SKM-1 (cell line): ENCODE results near the gene ARL5C.
"Not testable (repeated sequence)": the region's sequence is repeated elsewhere in the genome, so short reads cannot be mapped to it uniquely, and the experiment has no call there.

Source experiments
- DNase-seq: peaks from one replicate; lab custom pipeline; 2025; ENCODE audit not compliant: unreplicated experiment; lab: John Stamatoyannopoulos, UW

ARL5C gene

DNA sequence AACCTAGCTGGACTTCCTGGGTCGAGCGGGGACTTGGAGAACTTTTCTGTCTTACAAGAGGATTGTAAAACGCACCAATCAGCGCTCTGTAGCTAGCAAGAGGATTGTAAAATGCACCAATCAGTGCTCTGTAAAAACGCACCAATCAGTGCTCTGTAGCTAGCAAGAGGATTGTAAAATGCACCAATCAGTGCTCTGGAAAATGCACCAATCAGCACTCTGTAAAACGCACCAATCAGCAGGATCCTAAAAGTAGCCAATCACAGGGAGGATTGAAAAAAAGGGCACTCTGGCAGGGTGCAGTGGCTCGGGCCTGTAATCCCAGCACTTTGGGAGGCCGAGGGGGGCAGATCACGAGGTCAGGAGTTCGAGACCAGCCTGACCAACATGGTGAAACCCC is 2.5 kb upstream of the ARL5C start:
- DNase-seq: not testable (repeated sequence)

DNA sequence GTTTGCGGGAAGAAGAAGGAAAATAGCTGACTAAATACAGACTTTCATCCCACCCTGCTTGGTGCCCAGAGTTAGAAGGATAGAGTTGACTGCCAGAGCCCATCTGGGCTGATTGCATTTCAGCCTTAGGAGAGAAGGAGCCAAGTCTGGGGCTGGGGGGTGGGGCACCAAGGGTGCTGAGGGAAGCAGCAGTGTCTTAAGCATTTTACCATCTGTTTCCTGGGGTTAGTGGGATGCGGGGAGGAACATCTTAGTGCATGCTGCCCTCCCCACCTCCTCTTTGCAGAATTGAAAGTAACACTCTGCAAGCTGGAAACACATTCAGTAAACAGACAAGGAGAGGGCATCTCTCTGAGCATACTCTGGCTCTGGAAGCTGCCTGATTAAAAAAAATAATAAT is 1.5 kb upstream of the ARL5C start:
- peak; percentile 72 for DNase-seq

DNA sequence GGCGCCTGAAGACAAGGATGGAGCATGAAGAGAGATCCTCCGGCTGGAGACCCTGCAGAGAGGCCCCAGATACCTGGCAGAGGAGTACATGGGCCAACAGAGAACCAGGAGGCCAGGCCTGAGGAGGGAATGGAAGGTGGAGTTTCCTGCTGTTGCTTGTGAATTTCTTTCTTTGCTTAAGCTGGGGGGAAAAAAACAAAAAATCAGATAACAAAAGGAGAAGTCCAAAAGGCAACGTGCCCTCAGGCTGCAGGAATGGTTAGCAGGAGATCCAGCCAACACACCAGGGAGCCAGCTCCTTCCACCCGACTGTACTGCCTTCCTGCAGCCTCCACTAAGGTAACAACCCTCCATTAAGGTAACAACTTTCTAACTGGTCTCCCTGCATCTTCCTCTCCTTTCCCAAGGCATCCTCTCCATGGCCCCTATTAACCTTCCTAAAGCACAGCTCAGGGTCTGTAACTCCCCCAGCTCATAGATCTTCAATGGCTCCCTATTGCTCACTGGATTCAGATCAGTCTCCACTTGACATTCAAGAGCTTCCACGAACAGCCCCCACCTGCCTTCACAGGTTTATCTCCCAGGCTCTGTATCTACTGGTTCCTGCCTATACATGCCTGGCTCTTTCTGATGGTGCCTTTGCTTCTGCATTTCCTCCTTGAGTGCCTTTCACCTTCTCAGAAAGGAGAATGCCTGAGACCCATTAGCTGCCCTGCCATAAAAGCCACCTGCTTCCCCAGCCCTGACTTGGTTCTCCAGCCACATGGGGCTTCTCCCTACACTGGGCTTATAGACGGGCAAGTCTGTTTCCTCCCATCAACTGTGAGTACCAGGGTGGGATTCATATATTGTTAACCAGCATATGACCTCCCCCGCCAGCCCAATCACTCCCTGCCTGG is 725 bp upstream of the ARL5C start:
- DNase-seq: no peak

DNA sequence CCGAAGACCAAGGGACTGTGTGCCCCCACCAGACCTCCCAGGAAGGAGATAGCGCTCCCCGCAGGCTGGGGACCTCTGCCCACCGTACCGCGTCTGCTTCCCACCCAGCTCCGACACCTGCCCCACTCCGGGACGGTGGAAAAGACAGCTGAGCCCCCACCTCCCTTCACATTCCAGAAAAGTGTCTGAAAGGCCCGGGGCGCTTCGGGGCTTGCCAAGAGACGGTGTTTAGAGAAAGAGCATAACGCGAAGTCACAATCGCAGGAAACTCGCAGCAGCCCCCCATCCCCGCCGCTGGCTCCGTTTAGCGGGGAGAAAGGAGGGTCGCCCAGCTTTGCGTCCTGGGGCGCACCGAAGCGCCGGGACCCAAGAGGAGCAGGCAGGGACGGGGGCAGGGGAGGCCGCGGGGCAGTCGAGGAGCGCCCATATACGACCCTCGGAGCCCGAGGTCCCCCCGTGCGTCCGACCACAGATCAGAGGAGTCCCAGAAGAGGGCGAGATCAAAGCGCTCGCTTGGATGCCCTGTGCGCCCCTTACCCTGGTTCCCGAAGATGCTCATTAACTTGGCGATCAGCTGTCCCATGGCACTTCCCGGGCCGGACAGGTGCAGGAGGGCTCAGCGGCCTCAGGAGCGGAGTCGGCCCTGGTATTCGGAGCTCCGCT is 652 bp downstream of the ARL5C start:
- no peak for DNase-seq

DNA sequence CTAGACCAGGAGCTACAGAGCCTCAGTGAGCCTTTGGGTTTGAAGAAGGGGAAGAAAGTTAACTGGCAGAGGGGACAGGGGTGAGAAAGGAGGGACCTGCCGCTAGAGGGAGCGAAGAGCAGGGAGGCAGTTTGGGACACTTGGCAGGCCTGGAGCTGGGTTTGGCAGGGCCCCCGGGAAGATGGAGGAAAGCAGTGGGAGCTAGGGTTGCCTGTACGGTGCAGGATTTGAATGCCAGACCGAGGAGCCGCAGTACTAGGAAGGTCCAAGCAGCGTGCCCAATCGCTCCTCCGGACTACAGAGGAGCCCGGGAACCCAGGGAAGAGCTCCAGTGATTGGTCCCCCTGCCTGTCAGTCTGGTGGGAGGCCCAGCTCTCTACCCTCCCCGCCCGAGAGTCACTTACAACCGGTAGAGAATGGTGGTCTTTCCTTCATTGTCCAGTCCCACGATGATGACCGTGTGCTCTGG is 1.3 kb downstream of the ARL5C start:
- peak; percentile 88 for DNase-seq

DNA sequence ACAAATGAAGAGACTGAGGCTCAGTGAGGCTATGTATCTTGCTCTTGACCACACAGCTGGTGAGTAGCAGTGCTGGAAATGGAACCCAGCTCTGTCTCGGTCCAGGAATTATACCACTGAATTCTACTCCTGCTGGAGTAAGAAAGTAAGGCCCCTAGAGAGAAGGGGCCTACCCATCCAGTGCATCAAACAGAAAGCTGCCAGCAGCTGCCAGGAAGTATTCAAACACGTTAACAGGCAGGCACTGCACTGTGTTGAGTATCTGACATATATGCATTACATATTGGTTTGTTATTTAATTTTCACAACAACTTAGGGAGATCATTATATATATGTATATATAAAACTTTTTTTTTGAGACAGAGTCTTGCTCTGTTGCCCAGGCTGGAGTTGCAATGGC is 4.0 kb downstream of the ARL5C start:
- no peak for DNase-seq

DNA sequence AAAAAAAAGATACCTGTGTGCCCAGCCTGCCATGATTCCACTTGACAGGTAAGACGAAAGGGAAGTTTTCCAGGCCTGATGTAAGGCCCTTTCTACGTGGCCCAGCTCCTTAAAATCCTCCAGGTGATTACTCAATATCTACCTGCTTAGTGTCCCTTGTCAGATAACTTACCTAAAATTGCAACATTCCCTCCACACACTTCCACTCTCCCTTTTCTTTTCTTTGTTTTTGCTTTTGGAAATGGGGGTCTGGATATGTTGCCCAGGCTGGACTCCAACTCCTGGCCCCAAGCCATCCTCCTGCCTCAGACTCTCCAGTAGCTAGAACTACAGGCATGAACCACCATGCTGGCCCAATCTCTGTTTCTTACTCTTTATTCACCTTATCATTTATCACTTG is 7.3 kb downstream of the ARL5C start:
- DNase-seq: no peak

DNA sequence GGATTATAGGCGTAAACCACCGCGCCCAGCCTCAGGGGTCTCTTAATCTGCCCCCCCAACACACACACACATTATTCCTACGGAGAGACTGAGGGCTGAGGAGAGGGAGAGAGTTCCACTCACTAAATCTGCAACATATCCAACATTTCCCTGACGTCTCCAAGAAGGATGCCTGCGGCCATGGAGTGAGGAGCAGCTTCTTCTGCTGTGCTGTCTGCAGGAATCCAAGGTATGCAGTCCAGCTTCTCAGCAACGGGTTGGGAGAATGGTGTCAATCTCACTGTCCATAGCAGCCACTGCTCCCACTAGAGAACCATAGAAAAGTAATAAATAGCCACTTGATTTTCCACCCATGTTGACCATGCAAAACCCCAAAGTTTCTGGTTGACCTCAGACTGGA is 9.5 kb downstream of the ARL5C start:
- no peak for DNase-seq

DNA sequence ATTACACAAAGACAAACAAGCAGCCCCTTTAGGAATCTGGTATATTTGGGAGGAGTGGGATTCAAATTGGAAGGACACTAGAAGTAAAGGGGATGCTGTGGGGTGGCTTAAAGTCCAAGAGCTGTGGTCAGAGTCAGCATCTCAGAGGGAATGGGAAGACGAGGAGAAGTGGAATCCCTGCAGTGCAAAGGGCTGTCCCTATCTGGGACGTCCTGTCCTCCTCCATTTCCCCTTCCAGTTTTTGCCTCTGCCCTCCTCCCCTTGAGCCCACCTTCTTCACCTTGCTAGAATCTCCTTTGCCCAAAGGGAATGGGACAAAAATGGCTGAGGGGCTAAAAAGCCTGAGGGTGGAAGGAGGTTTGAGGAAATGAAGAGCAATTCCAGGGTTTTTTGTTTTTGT is 10.3 kb downstream of the ARL5C start:
- no peak for DNase-seq

DNA sequence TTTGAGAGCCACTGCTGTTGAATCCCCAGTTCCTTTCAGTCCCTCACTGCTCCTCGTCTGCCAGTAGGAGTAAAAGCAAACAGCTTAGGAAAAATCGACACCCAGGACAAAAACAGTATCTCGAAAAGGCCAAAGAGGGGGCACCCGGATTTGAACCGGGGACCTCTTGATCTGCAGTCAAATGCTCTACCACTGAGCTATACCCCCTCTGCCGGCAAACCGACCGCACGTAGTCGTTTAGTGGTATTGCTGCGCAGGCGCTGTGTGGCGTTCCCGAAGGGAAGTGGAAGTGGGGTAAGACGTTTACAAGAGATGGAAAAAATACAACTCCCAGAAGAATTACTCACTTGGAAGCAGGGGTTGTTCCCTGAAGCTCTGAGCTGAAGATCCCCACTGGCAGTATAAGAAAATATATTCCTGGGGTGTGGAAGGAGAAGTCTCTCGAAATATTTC is 12.3 kb downstream of the ARL5C start:
- peak; percentile 67 for DNase-seq

DNA sequence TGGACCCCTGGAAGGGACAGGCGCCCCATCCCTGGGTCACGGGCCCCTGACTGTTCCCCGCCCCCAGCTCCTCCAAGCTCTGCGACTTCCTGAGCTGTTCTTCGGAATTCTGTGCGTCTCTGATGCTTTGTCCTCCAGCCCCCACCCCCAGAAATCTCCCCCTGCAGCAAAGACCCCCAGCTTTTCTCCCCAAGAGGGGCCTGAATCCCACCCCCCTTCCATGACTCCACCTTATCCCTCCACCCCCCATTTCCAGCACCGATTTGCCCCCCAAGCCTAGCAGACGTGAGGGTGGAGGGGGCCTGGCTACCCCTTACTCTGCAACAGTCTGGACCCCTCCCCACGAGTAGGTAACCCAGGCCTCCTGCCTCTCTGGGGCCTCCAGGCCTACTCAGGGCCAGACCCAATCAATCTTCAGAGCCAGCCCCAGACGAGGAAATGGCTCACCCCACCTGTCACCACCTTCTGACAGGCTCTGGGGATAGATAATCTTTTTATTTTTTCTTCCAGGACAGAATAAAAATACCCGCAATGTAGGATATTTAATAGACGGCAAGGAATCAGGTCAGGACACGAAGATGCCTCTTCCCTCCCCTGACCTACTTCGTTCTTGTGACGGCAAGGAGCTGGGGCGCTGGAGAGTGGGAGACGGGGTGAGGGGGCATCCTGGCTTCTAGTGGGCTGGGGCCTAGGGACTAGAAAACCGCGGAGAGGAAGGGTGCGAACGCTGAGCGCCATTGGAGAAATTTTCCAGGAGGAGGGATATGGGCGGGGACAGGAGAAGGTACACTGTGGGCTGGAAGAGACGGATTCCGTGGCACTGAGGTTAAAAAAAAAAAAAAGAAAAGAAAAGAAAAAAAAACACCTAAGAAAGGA is 13.8 kb downstream of the ARL5C start:
- DNase-seq: no peak

DNA sequence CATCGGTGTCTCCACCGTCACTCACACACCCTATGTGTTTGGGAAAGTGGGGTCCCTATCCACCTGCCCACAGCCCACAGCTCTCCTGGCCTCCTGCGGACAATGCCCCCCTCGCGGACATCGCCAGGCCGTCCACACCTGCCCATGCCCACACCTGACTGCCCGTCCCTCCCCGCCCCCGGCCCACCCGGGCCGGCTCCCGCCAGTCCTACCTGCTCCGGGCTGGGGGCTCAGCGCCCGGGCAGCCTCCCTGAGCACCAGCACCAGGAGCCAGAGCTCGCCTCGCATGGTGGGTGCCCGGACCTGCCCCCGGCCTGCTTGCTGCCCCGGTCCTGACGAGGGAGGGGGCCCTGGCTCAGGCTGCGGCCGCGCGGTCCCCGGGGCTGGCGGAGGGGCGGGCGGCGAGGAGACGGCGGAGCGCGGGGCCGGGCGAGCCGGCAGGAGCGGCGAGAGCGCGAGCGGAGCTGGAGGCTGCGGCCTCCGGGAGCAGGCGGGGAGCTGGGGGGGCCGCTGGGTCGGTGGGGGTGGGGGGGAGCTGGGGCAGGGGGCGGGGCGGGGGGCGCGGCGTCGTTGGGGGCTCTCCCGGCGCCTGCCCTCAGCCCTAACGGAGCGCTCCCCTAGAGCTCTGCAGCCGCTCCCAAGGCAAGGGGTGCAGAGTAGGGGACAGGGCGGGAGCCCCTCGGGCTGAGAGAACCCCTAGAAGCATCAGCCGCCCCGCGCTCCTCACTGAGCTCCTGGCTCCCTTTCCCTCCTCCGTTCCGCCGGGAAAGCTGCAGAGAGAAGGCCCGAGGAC is 14.6 kb downstream of the ARL5C start, which contains the start of gene PLXDC1:
Gene PLXDC1, minus strand, starts transcription at position 488 of the 793 bp plus-strand sequence. Its CDS starts 200 bp downstream, at position 288.
- no peak for DNase-seq

DNA sequence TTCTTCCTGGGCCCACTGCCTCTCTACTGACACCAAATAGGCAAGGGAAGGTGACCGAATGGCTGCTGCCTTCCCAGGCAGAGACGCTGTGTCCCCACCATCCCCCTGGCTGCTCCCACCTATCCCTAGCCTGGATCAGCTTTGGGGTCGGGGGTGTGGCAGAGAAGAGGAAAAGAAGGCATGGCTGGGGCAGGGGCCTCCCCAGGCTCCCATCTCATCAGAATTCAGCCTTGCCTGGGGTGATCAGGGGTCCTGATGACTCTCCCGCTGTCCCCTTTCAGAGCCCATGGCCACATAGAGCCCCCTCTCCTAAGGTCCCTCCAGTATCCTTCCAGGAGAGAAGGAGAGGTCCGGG is 15.2 kb downstream of the ARL5C start:
- no peak for DNase-seq

DNA sequence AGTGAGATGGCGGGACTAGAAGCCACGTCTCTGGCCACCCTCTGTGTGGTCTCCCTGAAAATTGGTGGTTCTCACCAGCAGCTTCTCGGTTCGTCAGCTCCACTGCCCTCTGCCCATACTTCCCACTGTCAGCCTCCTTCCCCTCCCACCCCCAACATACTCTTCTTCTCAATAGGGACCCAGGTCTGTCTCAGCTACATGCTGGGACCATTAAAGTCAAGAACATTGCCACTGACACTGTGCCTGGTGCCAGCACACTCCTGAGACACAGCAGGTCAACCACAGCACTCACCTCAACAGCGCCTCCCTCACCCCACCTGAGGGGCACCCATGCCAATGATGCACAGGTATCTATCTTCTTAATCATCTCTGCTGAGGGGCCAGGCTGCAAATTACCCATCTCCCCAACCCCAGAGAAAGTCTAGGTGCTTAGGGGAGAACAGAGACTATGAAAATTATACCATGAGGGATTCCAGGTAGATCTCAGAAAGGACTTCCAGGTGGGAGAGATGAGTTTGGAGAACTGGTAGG is 15.8 kb downstream of the ARL5C start:
- DNase-seq: no peak

DNA sequence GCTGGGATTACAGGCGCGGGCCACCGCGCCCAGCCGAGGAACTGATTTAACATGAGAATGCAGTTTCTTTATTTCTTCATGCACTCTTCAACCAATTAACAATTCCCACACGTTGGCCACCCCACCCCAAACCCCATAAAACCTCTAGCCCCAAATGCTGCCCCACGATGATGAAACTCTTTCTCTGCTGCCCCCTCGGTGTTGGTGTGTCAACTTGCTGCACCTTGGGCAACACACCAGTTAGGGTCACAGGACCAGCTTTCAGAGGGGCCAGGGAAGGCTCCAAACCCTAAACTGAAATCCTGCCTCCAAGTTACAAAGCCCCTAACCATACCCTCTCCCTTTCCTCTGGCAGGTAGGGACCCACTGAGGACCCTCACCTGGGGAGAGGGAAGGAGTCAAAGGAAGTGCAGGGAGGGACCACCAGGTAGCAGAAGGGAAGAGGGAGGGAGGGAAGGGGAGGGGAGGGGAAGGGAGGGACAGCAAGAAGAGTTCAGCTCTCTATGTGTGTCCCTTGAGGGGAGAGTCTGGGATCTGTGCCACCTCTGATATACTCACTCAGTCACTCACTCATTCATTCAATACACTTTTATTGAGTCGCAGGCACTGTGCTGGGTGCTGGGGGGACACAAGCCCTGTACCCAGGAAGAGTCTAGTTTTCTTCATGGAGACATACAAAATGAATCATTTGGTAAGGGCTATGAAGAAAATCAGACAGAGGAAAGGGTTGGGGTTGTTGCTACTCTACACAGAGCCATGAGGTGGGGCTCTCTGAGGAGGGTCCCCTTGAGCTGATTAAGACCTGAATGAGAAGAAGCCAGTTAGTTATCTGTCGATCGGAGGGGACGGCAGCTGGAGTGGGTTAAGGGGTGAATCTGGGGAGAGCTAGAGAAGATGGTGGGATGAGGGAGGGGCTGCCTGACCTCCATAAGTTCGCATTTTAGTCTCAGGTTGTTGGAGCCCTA is 18.5 kb downstream of the ARL5C start:
- no peak for DNase-seq

DNA sequence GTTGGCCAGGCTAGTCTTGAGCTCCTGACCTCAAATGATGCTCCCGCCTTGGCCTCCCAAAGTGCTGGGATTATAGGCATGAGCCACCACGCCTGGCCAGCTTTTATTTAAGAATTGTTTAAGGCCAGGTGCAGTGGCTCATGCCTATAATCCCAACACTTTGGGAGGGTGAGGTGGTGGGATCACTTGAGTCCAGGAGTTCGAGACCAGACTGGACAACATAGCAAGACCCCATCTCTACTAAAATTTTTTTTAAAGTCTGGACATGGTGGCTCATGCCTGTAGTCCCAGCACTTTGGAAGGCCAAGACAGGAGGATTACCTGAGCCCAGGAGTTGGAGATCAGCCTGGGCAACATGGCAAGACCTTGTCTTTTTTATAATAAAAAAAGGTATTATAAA is 19.7 kb downstream of the ARL5C start:
- DNase-seq: no peak

DNA sequence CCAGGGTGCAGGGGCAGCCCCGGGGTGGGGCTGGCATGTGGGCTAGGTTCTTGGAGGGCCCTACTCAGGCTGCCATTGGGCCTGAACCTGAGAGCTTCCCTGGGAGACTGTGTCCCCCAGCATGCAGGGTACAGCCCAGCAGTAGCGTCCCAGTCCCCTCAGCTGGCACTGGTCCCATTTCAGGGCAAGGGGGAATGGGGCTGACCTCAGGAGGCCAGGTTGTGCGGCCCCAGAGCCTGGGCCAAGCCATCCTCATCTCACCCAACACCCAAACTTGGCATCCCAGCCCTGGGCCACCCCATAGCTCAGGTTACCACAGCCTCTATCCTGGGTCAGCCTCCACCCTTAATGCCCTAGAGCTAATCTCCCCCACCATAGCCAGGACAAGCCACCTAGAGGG is 20.8 kb downstream of the ARL5C start:
- no peak for DNase-seq

DNA sequence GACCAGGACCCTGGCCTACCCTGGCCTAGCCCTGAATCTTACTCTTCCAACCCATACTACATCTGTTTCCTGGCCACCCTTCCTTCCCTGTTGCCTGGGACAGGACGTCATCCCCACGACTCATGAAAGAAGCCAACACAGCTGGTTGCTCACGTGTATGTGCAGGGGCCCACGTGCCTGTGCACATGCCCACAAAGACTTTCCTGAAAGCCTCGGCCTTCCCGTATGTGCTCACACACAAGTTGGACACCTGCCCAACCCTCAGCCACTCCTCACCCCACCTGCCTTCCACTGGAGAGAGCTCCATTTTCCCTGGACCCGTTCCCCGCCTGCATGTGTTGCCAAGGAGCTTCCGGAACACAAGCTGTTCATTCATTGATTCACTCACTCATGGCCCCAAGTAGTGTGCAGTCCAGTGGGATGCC is 21.5 kb downstream of the ARL5C start:
- DNase-seq: no peak

DNA sequence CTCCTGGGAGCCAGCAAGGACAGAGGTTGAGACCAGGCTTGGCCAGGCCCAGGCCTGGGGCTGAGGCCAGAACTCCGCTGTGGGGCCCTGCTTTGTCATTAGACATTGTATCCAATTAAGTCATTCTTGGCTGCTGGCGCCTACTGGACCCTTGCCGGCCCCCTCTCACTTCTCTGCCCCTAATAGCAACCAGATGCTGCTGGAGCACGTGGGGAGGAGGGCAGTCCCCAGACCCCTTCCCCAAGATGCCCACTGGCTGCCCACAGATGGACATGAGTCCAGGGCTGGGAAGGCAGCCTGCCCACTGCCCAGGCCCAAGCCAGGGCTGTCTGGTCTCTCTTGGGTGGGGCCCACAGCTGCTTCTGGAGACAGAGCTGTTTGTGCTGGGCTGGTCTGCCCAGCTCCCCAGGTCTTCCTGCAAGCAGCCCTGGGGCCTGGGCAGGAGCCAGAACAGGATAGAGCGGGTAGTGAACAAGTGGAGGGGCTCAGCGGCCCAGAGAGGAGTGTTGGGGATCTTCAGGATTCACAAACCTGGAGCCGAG is 22.3 kb downstream of the ARL5C start:
- DNase-seq: no peak
